Upper lobe of right lung (tissue), 1 donor: ENCODE data around the gene MUC21. TPM values are rescaled to one million over a fixed set of nuclear protein-coding genes. Genes with fewer than 3 reads are reported as not detected.
A peak's percentile ranks its signal among the peaks of the same experiment; 100 is the strongest.

Experiments used
- ATAC-seq: fragments of 200-7000 bp; cut with Tn5 transposase; one replicate; pipeline ENCODE4 v1.9.1; 2020; ENCODE audit warnings: mild to moderate bottlenecking, moderate library complexity
- DNase-seq: peaks from one replicate; pipeline ENCODE4 v3.0.0-alpha.2; 2020
- H3K27ac ChIP-seq: fragments of 200-600 bp; one replicate; pipeline ENCODE4 v1.8.0; 2022
- H3K27me3 ChIP-seq: fragments of 200-600 bp; one replicate; pipeline ENCODE4 v1.8.0; 2022; ENCODE audit warnings: mild to moderate bottlenecking
- H3K36me3 ChIP-seq: fragments of 200-600 bp; one replicate; pipeline ENCODE4 v1.8.0; 2022
- H3K4me1 ChIP-seq: fragments of 200-600 bp; one replicate; pipeline ENCODE4 v1.8.0; 2022
- H3K4me3 ChIP-seq: fragments of 200-600 bp; one replicate; pipeline ENCODE4 v1.8.0; 2022; ENCODE audit warnings: mild to moderate bottlenecking
- H3K9me3 ChIP-seq: fragments of 200-600 bp; one replicate; pipeline ENCODE4 v1.8.0; 2022
- CTCF ChIP-seq: fragments of 200-600 bp; IDR thresholded peaks from one replicate; pipeline ENCODE4 v1.8.0; 2022; ENCODE audit warnings: antibody characterized with exemption
- intact Hi-C: fragments of 100-400 bp; cut with DNase I; formaldehyde crosslinking; loops from one replicate; pipeline ENCODE4 v1.11.0; 2022
- total RNA-seq: library from RNA; stranded (reverse); fragmentation: NEBNext Ultra II Directional; extraction: Animal tissue kit (Norgen Biotek cat#: 25700); gene quantifications from one replicate; pipeline ENCODE4 v1.2.1, GENCODE V29; 2021
- donor health status: DM: no; HTN: yes; CAD: no; lungs with severe emphysema.

The MUC21 gene
- total RNA-seq, 1 donor from 2014 or later: 1.1 TPM

GRCh38 chr6:30940361-30940986 is 43.0 kb upstream of the MUC21 start, which contains the start of gene MUCL3:
Gene MUCL3, plus strand, starts transcription at chr6:30940973. Its CDS starts 27 bp downstream, at chr6:30941000.
- no peak within 1 kb of the TSS for H3K4me3 ChIP-seq
- H3K4me1 ChIP-seq: peaks cover 6% of the 10 kb centered on the region
- DNase-seq (no peak), ATAC-seq (no peak)
- no peak for TF ChIP-seq CTCF
- H3K9me3 ChIP-seq: no peaks in the 10 kb centered on the region
- intact Hi-C loops: no loop called here
- H3K36me3 ChIP-seq: no peaks in the 10 kb centered on the region
- no peaks in the 10 kb centered on the region for H3K27me3 ChIP-seq
- no peak within 1 kb of the TSS for H3K27ac ChIP-seq

GRCh38 chr6:30942338-30943060 is 41.0 kb upstream of the MUC21 start:
- intact Hi-C loops: no loop called here
- Histone ChIP-seq H3K4me1 (peaks cover 6% of the 10 kb centered on the region), H3K27me3 (no peaks in the 10 kb centered on the region), H3K4me3 (no peak overlapping the region), H3K27ac (no peak overlapping the region), H3K9me3 (no peaks in the 10 kb centered on the region), H3K36me3 (no peaks in the 10 kb centered on the region)
- peak; percentile 46 for TF ChIP-seq CTCF
- ATAC-seq (peak; percentile 95), DNase-seq (peak; percentile 93)

GRCh38 chr6:30944051-30944450 is 39.5 kb upstream of the MUC21 start:
- Histone ChIP-seq H3K4me3 (no peak overlapping the region), H3K4me1 (no peaks in the 10 kb centered on the region), H3K27ac (no peak overlapping the region), H3K36me3 (no peaks in the 10 kb centered on the region), H3K9me3 (no peaks in the 10 kb centered on the region), H3K27me3 (no peaks in the 10 kb centered on the region)
- ATAC-seq (no peak), DNase-seq (no peak)
- TF ChIP-seq CTCF: no peak
- intact Hi-C loops: no loop called here

GRCh38 chr6:30945281-30945680 is 38.2 kb upstream of the MUC21 start:
- Histone ChIP-seq H3K36me3 (no peaks in the 10 kb centered on the region), H3K27ac (no peak overlapping the region), H3K9me3 (no peaks in the 10 kb centered on the region), H3K27me3 (no peaks in the 10 kb centered on the region), H3K4me1 (no peaks in the 10 kb centered on the region), H3K4me3 (no peak overlapping the region)
- intact Hi-C loops: no loop called here
- ATAC-seq (no peak), DNase-seq (no peak)
- no peak for TF ChIP-seq CTCF

- ATAC-seq: no peak
- TF ChIP-seq CTCF: no peak
- Histone ChIP-seq H3K9me3 (no peaks in the 10 kb centered on the region), H3K27me3 (no peaks in the 10 kb centered on the region), H3K27ac (no peak overlapping the region), H3K4me3 (no peak overlapping the region), H3K4me1 (no peaks in the 10 kb centered on the region), H3K36me3 (no peaks in the 10 kb centered on the region)
- intact Hi-C loops: no loop called here
- no peak for DNase-seq
Observed at GRCh38 chr6:30947231-30947630, 36.3 kb upstream of the MUC21 start.
